CD4-positive, alpha-beta T cell treated with Interleukin-21 for 1 hour (primary cell): Measurements from ENCODE around the gene METTL26.

ENCODE experiments used
- DNase-seq: peaks from one replicate; pipeline ENCODE4 v3.0.0-alpha.2; 2020

The METTL26 gene

GRCh38 chr16:637081-638018, 1.2 kb upstream of the METTL26 start:
- peak; percentile 89 for DNase-seq

DNA sequence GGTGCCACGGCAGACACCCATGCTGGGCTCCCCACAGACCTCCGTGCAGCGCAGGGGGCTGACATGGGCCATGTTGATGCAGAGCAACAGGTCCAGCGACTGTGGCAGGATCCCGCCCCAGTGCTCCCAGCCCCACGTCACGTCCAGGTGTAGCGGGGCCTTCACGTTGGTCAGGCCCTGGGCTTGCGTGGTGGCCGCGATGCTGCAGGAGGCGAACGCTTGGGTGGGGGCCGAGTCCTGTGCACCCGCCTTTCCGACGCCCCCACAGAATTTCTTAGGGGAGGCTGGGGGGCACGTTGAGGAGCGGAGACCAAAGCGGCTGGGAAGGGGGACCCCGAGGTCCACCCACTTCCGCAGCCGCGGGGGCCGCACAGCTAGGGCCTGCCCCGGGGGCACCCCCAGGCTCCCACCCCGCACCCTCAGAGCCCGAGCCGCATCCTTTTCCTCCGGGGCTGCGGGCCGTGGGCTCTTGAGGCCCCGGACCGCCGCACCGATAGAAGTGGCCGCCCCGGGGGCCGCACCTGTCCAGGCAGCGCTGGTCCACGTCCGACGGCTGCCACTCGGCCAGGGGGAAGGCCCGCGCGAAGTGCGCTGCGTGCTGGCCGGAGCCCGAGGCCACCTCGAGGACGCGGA, 416 bp downstream of the METTL26 start:
- no peak for DNase-seq

- no peak for DNase-seq
Measured at GRCh38 chr16:634996-635395, 1.1 kb downstream of the METTL26 start.

GRCh38 chr16:634051-634670, 1.9 kb downstream of the METTL26 start:
- no peak for DNase-seq

- no peak for DNase-seq
Measured at GRCh38 chr16:633336-634050, 2.6 kb downstream of the METTL26 start.

GRCh38 chr16:632486-633335, 3.4 kb downstream of the METTL26 start:
- DNase-seq: no peak

GRCh38 chr16:631808-632358, 4.2 kb downstream of the METTL26 start:
- no peak for DNase-seq

GRCh38 chr16:630815-631405, 5.2 kb downstream of the METTL26 start, which contains the start of gene WFIKKN1:
TSS of gene WFIKKN1 (plus strand) at chr16:630985. CDS start at chr16:631254, 269 bp downstream.
- DNase-seq: no peak

GRCh38 chr16:630249-630814, 5.8 kb downstream of the METTL26 start:
- no peak for DNase-seq

DNA sequence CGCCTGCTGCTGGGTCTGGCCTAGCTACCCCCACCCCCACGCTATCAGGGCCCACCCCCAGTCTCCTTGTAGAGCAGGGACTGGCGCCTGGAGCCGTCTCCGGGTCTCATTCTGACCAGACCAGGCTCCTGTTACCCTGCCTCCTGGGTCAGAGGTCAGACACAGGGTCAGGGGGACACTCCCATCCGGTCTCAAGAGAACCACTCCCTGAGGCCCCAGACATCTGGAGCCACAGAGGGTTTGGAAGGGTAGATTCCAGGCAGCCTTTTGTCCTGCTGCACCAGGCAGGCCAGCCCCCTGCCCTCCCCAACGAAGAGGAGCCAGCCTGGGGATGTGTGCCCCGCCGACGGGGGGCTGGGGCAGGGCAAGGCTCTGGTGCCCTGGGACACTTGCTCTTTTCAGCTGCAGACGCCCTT, 6.3 kb downstream of the METTL26 start:
- no peak for DNase-seq

- DNase-seq: no peak
Measured at GRCh38 chr16:629185-629832, 6.8 kb downstream of the METTL26 start.

- DNase-seq: no peak
Measured at GRCh38 chr16:628321-629061, 7.6 kb downstream of the METTL26 start.

- no peak for DNase-seq
Measured at GRCh38 chr16:627454-628239, 8.5 kb downstream of the METTL26 start.

- no peak for DNase-seq
Measured at GRCh38 chr16:626787-627453, 9.2 kb downstream of the METTL26 start.

DNA sequence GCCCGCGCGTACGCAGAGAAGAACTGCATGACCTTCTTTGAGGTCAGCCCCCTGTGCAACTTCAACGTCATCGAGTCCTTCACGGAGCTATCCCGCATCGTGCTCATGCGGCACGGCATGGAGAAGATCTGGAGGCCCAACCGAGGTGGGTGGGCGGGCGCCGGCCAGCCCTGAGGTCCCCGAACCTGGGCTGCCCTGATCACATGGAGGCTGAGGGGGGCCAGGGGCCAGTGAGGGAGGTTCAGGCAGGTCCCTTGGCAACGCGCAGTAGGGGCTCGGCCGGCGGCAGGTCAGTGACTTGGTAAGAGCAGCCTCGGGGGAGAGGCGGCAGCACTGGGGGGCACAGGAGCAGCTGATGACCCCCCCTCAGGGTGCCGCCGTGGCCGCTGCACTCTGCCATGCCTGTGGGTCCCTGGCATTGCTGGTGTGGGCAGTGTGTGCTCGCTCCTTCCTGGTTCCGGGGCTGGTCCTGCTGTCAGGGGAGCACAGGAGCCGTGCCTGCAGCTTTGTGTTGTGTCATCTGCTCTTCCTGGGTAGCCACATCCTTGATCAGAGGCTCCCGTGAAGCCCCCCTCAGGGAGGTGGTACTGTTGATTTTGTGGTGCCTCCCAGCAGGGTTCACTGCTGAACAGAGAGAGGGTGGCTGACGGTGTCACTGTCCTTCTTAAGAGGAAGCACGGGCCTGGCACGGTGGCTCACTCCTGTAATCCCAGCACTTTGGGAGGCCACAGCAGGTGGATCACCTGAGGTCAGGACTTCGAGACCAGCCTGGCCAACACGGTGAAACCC, 9.9 kb downstream of the METTL26 start:
- DNase-seq: no peak

GRCh38 chr16:625117-625976, 10.8 kb downstream of the METTL26 start:
- no peak for DNase-seq
